ENCODE results near the gene MED28. TPM values are rescaled to one million over a fixed set of nuclear protein-coding genes. Genes with fewer than 3 reads are reported as not detected.

Gene MED28
- total RNA-seq, 2 experiments from 2014 or later: 50.5 to 64.7 TPM

GRCh38 chr4:17642398-17642783 is 27.9 kb downstream of the MED28 start:
- Mint-ChIP-seq H3K4me3 (no peak overlapping the region), H3K36me3 (ENCODE audit: low read depth) (peaks cover 4% of the 10 kb centered on the region), H3K27me3 (no peaks in the 10 kb centered on the region), H3K4me1 (ENCODE audit: low read depth) (no peaks in the 10 kb centered on the region), H3K9me3 (no peaks in the 10 kb centered on the region), H3K27ac (no peak overlapping the region)
- no peak for ATAC-seq (ENCODE audit: poor library complexity)
- TF ChIP-seq, protein P1, sequence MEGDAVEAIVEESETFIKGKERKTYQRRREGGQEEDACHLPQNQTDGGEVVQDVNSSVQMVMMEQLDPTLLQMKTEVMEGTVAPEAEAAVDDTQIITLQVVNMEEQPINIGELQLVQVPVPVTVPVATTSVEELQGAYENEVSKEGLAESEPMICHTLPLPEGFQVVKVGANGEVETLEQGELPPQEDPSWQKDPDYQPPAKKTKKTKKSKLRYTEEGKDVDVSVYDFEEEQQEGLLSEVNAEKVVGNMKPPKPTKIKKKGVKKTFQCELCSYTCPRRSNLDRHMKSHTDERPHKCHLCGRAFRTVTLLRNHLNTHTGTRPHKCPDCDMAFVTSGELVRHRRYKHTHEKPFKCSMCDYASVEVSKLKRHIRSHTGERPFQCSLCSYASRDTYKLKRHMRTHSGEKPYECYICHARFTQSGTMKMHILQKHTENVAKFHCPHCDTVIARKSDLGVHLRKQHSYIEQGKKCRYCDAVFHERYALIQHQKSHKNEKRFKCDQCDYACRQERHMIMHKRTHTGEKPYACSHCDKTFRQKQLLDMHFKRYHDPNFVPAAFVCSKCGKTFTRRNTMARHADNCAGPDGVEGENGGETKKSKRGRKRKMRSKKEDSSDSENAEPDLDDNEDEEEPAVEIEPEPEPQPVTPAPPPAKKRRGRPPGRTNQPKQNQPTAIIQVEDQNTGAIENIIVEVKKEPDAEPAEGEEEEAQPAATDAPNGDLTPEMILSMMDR (IDR thresholded peaks at IDR 0.05): no peak
- no peaks in the 10 kb centered on the region for H3K4me1 ChIP-seq (ENCODE audit: insufficient read depth, low read length)
- intact Hi-C loops (cut with DNase I, micrococcal nuclease): no loop called here
- no peaks in the 10 kb centered on the region for H3K27me3 ChIP-seq (ENCODE audit: control insufficient read depth in 1 of 2, insufficient read depth in 2 of 2, low read length in 2 of 2)
- POLR2A ChIA-PET: no interaction called here
- CTCF ChIA-PET: no interaction called here
- no peak for DNase-seq
- H3K27ac ChIP-seq (ENCODE audit: low read depth in 1 of 2, low read length in 2 of 2): no peak overlapping the region
- H3K9me3 ChIP-seq (ENCODE audit: control insufficient read depth in 1 of 2, insufficient read depth in 1 of 2, low read length in 2 of 2): peaks cover 0 to 8% of the 10 kb centered on the region in 2 experiments
- no peaks in the 10 kb centered on the region for H3K36me3 ChIP-seq (ENCODE audit: insufficient read depth, low read length)
- no peak overlapping the region for H3K4me3 ChIP-seq (ENCODE audit: low read length)

- Histone ChIP-seq H3K27me3 (ENCODE audit: control insufficient read depth in 1 of 2, insufficient read depth in 2 of 2, low read length in 2 of 2) (no peaks in the 10 kb centered on the region), H3K27ac (ENCODE audit: low read depth in 1 of 2, low read length in 2 of 2) (no peak overlapping the region), H3K36me3 (ENCODE audit: insufficient read depth, low read length) (no peaks in the 10 kb centered on the region), H3K9me3 (ENCODE audit: control insufficient read depth in 1 of 2, insufficient read depth in 1 of 2, low read length in 2 of 2) (peaks cover 0 to 8% of the 10 kb centered on the region in 2 experiments), H3K4me3 (ENCODE audit: low read length) (no peak overlapping the region), H3K4me1 (ENCODE audit: insufficient read depth, low read length) (peaks cover 14% of the 10 kb centered on the region)
- H3K9me3 Mint-ChIP-seq: no peaks in the 10 kb centered on the region
- CTCF ChIA-PET: interaction anchor here (1.1 kb wide), 1 partner anchor 9 kb away, joined by 4 read pairs; no protein-coding TSS in a partner anchor
- intact Hi-C loops (cut with DNase I, micrococcal nuclease): no loop called here
- H3K4me1 Mint-ChIP-seq (ENCODE audit: low read depth): peaks cover 12% of the 10 kb centered on the region
- H3K4me3 Mint-ChIP-seq: no peak overlapping the region
- DNase-seq: no peak
- POLR2A ChIA-PET: no interaction called here
- H3K27me3 Mint-ChIP-seq: no peaks in the 10 kb centered on the region
- H3K36me3 Mint-ChIP-seq (ENCODE audit: low read depth): peaks cover 4% of the 10 kb centered on the region
- no peak overlapping the region for H3K27ac Mint-ChIP-seq
- TF ChIP-seq, protein P1 (IDR thresholded peaks at IDR 0.05): no peak
- ATAC-seq (ENCODE audit: poor library complexity): no peak
These were observed 32.3 kb downstream of the MED28 start for GRCh38 chr4:17646693-17647092.

DNA sequence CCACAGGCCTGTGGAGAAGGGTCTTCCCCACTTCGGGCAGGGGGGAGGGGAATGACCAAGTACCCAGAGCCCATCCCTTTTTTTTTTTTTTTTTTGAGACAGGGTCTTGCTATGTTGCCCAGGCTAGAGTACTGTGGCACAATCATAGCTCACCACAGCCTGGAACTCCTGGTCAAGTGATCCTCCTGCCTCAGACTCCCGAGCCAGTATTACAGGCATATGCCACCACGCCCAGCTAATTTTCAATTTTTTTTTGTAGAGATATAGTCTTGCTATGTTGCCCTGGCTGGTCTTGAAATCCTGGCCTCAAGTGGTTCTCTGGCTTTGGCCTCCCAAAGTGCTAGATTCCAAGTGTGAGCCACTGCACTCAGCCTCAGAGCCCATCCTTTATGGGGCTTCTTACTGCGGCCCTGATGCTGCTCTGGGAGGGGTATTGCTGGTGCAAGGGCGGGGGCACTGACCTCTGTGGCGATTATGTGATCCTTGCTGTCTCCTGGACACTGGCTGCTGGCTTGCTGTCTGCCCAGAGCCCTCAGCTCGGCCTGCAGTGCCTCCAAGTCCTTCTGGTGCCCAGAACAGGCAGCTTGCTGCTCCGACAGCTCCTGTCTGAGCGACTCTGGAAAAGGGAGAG is 32.9 kb downstream of the MED28 start:
- intact Hi-C loops (cut with DNase I, micrococcal nuclease): no loop called here
- Histone ChIP-seq H3K4me1 (ENCODE audit: insufficient read depth, low read length) (peaks cover 16% of the 10 kb centered on the region), H3K27ac (ENCODE audit: low read depth in 1 of 2, low read length in 2 of 2) (no peak overlapping the region), H3K27me3 (ENCODE audit: control insufficient read depth in 1 of 2, insufficient read depth in 2 of 2, low read length in 2 of 2) (no peaks in the 10 kb centered on the region), H3K4me3 (ENCODE audit: low read length) (no peak overlapping the region), H3K9me3 (ENCODE audit: control insufficient read depth in 1 of 2, insufficient read depth in 1 of 2, low read length in 2 of 2) (peaks cover 0 to 8% of the 10 kb centered on the region in 2 experiments), H3K36me3 (ENCODE audit: insufficient read depth, low read length) (no peaks in the 10 kb centered on the region)
- Mint-ChIP-seq H3K4me1 (ENCODE audit: low read depth) (peaks cover 15% of the 10 kb centered on the region), H3K27me3 (no peaks in the 10 kb centered on the region), H3K27ac (no peak overlapping the region), H3K9me3 (no peaks in the 10 kb centered on the region), H3K36me3 (ENCODE audit: low read depth) (peaks cover 4% of the 10 kb centered on the region), H3K4me3 (no peak overlapping the region)
- POLR2A ChIA-PET: no interaction called here
- DNase-seq (no peak), ATAC-seq (ENCODE audit: poor library complexity) (no peak)
- TF ChIP-seq, protein P1 (IDR thresholded peaks at IDR 0.05): no peak
- CTCF ChIA-PET: interaction anchor here (1.1 kb wide), 1 partner anchor 10 kb away, joined by 4 read pairs; no protein-coding TSS in a partner anchor
